Stimulated activated CD8-positive, alpha-beta memory T cell treated with anti-CD3 and anti-CD28 coated beads, Interleukin-15, amount 100 ng/mL, for 48 hours (primary cell): ENCODE data around the gene ZNF583.

Source experiments
- DNase-seq, 2 donors: peaks; one replicate each; pipeline ENCODE4 v3.0.0-alpha.2; 2020; ENCODE audit warnings: low read depth in 2 of 2

The ZNF583 gene

DNA sequence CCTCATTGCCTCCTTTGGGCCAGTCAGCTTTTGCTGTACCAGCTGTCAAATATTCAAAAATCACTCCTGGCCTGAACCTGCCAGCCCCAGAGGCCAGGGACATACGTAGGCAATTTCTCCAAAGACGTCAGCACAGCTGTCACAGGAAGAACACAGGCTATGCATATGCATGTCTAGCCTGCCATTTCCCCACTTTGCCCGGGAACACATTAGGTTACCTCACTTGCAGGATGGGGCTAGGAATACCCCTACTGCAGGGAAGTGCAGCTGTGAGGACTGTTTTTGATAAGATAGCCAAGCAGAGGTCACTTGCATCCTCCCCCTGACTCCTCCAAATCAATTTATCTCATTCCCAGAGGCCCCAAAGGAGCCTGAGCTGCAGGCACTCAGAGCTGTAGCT, 70.2 kb downstream of the ZNF583 start:
- DNase-seq: no peak

GRCh38 chr19:56476093-56476492, 72.0 kb downstream of the ZNF583 start:
- DNase-seq: no peak
